22Rv1 (cell line): ENCODE results near the gene SH3D19.

ENCODE experiments used
- ZFX ChIP-seq: fragments of 450-650 bp; IDR thresholded peaks from 2 replicates; pipeline ENCODE4 v1.6.1; 2017; ENCODE audit warnings: antibody characterized with exemption, borderline replicate concordance
- TF ChIP-seq, protein P1 (sequence below): fragments of 450-650 bp; IDR thresholded peaks from 2 replicates; pipeline ENCODE4 v1.5.1; 2017; ENCODE audit warnings: mild to moderate bottlenecking

DNA sequence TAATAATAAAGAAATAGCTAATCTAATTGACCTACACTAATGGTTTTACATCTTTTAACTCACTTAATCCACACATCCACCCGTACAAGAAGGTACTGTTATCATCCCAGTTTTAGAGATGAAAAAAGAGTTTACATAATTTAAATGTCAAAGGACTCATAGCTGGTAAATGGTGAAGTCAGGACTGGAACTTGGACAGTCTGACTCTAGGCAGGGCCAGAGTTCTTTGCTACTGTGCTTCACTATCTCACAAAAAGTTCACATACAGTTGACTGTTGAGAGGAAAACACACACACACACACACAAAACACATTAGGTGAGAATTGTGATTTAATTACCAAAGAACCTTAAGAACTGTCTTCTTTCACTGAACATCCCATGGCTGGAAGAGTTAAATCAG is 119.7 kb downstream of the SH3D19 start:
- TF ChIP-seq, protein P1, sequence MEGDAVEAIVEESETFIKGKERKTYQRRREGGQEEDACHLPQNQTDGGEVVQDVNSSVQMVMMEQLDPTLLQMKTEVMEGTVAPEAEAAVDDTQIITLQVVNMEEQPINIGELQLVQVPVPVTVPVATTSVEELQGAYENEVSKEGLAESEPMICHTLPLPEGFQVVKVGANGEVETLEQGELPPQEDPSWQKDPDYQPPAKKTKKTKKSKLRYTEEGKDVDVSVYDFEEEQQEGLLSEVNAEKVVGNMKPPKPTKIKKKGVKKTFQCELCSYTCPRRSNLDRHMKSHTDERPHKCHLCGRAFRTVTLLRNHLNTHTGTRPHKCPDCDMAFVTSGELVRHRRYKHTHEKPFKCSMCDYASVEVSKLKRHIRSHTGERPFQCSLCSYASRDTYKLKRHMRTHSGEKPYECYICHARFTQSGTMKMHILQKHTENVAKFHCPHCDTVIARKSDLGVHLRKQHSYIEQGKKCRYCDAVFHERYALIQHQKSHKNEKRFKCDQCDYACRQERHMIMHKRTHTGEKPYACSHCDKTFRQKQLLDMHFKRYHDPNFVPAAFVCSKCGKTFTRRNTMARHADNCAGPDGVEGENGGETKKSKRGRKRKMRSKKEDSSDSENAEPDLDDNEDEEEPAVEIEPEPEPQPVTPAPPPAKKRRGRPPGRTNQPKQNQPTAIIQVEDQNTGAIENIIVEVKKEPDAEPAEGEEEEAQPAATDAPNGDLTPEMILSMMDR: no peak
- no peak for TF ChIP-seq ZFX
